Colon (tissue), 2 donors: ENCODE measurements around the gene KRTAP3-2.

ENCODE experiments used
- FAIRE-seq: peaks from 2 replicates; lab custom pipeline; 2012; peaks lifted over from hg19 to GRCh38; lab: Jason Lieb, UNC
- donor health status: control.
- donor health status: control.

The KRTAP3-2 gene

GRCh38 chr17:41010441-41010840, 10.7 kb upstream of the KRTAP3-2 start:
- no peak for FAIRE-seq

- FAIRE-seq, result no peak
Observed at GRCh38 chr17:41009936-41010335, 10.2 kb upstream of the KRTAP3-2 start.

GRCh38 chr17:41009301-41009760, 9.6 kb upstream of the KRTAP3-2 start:
- FAIRE-seq, result no peak

- no peak for FAIRE-seq
Observed at GRCh38 chr17:41008811-41009210, 9.1 kb upstream of the KRTAP3-2 start, which contains the start of gene KRTAP3-1. Gene KRTAP3-1 (minus strand): TSS chr17:41009128. CDS start chr17:41009074, 54 bp downstream.

- no peak for FAIRE-seq
Observed at GRCh38 chr17:41004397-41004796, 4.7 kb upstream of the KRTAP3-2 start.

GRCh38 chr17:41003926-41004325, 4.2 kb upstream of the KRTAP3-2 start:
- no peak for FAIRE-seq

- FAIRE-seq, result no peak
Observed at GRCh38 chr17:41002814-41003213, 3.1 kb upstream of the KRTAP3-2 start.

- FAIRE-seq, result no peak
Observed at GRCh38 chr17:41001795-41002194, 2.1 kb upstream of the KRTAP3-2 start.

GRCh38 chr17:40997361-40997760, 2.3 kb downstream of the KRTAP3-2 start:
- FAIRE-seq, result no peak

- FAIRE-seq, result no peak
Observed at GRCh38 chr17:40996829-40997228, 2.9 kb downstream of the KRTAP3-2 start.

GRCh38 chr17:40995116-40995515, 4.6 kb downstream of the KRTAP3-2 start:
- FAIRE-seq, result no peak

- no peak for FAIRE-seq
Observed at GRCh38 chr17:40993839-40994238, 5.9 kb downstream of the KRTAP3-2 start, which contains the start of gene KRTAP3-3. Gene KRTAP3-3 (minus strand): TSS chr17:40994164. CDS start chr17:40994097, 67 bp downstream.

- no peak for FAIRE-seq
Observed at GRCh38 chr17:40993084-40993483, 6.6 kb downstream of the KRTAP3-2 start.

- FAIRE-seq, result no peak
Observed at GRCh38 chr17:40992666-40993065, 7.0 kb downstream of the KRTAP3-2 start.

- no peak for FAIRE-seq
Observed at GRCh38 chr17:40986920-40987319, 12.8 kb downstream of the KRTAP3-2 start.

GRCh38 chr17:40984226-40984625, 15.5 kb downstream of the KRTAP3-2 start, which contains the start of gene KRT40:
Gene KRT40 (minus strand): TSS chr17:40984326. CDS start chr17:40984273, 53 bp downstream.
- FAIRE-seq, result no peak

- FAIRE-seq, result no peak
Observed at GRCh38 chr17:40981115-40981514, 18.6 kb downstream of the KRTAP3-2 start.

GRCh38 chr17:40980596-40980995, 19.1 kb downstream of the KRTAP3-2 start:
- FAIRE-seq, result no peak

- FAIRE-seq, result no peak
Observed at GRCh38 chr17:40980117-40980516, 19.6 kb downstream of the KRTAP3-2 start.

GRCh38 chr17:40978575-40979151, 21.0 kb downstream of the KRTAP3-2 start:
- FAIRE-seq, result no peak

- FAIRE-seq, result no peak
Observed at GRCh38 chr17:40975516-40975915, 24.2 kb downstream of the KRTAP3-2 start.

- FAIRE-seq, result no peak
Observed at GRCh38 chr17:40974366-40974765, 25.3 kb downstream of the KRTAP3-2 start.

GRCh38 chr17:40967582-40967981, 32.1 kb downstream of the KRTAP3-2 start:
- FAIRE-seq, result no peak

GRCh38 chr17:40966848-40967247, 32.9 kb downstream of the KRTAP3-2 start, which contains the start of gene KRT39:
Gene KRT39 (minus strand): TSS chr17:40966948. CDS start chr17:40966856, 92 bp downstream.
- no peak for FAIRE-seq
